HK-2 (cell line): ENCODE measurements around the gene CENPT.
A peak's percentile ranks its signal among the peaks of the same experiment; 100 is the strongest.

ENCODE experiments used
- DNase-seq: peaks from one replicate; pipeline ENCODE4 v3.0.0-alpha.2; 2018; ENCODE audit not compliant: unreplicated experiment

Gene CENPT, protein sequence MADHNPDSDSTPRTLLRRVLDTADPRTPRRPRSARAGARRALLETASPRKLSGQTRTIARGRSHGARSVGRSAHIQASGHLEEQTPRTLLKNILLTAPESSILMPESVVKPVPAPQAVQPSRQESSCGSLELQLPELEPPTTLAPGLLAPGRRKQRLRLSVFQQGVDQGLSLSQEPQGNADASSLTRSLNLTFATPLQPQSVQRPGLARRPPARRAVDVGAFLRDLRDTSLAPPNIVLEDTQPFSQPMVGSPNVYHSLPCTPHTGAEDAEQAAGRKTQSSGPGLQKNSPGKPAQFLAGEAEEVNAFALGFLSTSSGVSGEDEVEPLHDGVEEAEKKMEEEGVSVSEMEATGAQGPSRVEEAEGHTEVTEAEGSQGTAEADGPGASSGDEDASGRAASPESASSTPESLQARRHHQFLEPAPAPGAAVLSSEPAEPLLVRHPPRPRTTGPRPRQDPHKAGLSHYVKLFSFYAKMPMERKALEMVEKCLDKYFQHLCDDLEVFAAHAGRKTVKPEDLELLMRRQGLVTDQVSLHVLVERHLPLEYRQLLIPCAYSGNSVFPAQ

DNA sequence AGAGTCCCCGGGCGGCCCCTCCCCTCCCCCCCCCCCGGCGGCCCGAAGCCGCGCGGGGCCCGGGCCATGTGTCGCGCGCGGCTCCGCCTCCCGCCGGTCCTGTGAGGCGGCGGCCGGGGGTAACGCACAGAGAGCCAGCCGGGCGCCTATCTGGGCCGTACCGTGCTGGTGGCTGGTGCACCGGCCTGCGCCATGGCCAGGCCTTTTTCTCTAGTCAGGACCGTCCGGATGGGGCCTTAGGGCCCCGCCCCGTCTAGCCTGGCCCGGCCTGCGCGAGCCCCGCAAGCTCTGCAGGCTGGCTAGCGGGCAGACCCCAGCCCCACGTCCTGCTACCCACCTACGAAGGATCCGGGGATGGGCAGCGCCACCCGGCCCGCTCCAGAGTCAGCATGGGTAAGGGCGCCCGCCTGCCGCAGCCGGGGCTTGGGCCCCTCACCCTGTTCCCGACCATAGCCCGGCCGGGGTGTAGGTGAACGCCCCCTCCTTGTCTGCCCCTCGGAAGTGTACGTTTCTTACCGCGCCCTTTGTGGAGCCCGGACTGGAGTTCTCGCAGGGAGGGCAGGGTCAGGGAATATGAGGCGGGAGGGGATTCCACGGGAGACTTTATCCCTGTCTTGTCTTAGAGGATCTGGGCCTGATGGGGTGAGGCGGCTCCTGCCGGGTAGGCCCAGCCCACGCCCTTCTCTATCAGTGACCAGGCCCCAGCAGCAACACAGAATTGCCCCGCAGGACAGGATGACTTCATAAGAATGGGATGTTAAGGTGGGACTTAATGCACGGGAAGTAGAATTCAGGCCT is at the start of gene CENPT:
TSS of gene CENPT (minus strand) at position 630 of the 798 bp plus-strand sequence. CDS start 13,834 bp downstream, outside the sequence.
- DNase-seq = peak; percentile 73

DNA sequence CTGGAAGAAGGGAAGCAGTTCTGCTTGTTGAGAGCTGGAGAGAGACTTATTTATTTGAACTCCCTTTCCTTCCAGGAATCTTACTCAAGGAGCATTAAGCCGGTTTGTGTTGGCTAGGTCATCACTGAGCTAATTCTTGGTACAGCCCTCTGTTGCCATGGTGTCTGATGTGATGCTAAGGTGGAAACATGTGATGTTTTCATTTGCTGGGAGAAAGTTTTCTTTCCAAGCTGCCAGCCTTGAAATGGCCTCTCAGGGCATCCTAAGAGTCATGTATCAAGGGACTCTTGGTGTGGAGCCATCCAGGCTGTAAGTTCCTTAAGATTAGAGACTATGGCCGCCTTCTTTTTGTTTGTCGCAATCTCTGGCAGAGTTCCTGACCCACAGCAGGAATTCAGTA is 49.7 kb upstream of the CENPT start:
- DNase-seq = no peak

DNA sequence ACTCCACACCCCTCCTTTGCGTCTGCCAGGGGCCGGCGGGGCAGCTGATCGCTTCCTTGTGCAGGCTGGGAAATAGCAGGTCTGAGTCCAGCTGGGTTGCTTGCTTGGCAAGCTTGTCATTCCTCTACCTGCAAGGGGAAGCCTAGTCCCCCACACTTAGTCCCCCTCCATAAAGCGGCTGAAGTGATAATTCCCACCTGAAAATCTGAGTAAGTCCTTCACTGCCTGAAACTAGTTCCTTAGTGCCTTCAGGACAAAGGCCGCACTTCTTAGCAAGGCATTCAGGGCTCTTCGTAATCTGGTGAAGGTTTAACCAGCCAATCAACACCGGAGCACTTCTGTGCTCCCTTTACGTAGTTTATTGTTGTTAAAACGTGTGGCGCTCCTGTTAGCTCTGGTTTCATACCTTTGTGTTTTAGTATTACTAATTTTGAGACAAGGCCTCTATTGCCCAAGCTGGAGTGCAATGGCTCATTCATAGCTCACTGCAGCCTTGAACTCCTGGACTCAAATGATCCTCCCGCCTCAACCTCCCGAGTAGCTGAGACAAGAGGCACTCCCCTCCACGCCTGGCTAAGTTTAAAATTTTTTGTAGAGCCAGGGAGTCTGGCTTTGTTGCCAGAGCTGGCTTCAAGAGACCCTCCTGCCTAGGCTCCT is 46.4 kb upstream of the CENPT start:
- no peak for DNase-seq

GRCh38 chr16:67892899-67893742 is 45.6 kb upstream of the CENPT start, which contains the start of gene PSKH1:
Gene PSKH1, plus strand, starts transcription at chr16:67893254. Its CDS starts 15,496 bp downstream, at chr16:67908750.
- DNase-seq = peak; percentile 97

- no peak for DNase-seq
Observed at GRCh38 chr16:67892375-67892774, 44.9 kb upstream of the CENPT start.

DNA sequence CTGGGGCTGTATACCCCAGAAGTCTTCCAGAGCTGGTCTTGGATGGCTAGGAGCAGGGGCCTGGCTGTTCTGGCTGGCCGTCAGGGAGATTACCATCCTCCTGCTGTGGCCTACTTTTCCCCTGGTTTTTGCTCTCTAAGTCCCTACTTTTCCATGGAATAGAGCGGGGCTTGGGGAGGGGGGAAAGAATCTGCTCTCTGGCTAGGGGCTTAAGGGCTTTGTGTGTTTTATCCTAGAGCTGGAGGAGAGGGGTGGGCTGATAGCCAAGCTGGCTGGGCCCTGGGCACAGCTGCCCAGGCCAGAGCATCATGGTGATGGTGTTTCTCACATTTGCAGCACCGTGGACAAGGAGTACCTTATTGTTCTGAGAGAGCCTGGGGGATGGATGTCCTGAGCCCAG is 40.8 kb upstream of the CENPT start:
- DNase-seq = no peak

DNA sequence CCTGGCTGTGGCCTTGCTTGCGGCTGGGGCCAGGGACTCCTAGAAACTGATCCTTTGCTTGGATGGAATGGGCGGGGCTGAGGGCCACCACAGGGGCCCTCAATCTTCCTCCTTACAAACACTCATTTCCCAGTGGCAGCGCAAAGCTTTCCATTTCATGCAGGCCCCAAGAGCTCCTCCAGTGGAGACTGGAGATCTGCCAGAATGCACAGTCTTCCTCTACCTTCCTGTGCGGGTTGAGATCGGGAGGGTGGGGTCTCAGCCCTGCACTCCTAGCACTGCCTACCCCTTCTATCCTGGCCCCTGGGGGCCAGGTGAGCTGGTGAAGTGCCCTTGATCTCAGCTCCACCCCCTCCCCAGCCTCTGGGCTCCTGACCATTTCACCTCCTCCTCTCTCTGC is 38.9 kb upstream of the CENPT start:
- no peak for DNase-seq

- no peak for DNase-seq
Observed at GRCh38 chr16:67885976-67886375, 38.5 kb upstream of the CENPT start.

DNA sequence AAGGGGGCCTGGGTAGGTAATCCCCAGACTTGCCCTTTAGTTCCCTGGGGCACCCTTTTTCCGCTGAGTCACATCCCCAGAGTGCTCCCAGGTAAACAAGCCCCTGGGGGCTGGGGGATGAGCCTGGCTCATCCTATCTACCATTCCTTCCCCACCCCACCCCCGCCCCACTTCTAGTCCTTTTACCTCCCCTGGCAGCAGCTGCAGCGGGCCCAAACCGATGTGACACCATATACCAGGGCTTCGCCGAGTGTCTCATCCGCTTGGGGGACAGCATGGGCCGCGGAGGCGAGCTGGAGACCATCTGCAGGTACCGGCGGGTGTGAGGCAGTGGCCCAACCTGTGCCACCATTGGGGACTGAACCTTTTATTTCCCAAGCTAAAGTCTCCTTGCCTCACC is 38.1 kb upstream of the CENPT start:
- no peak for DNase-seq

GRCh38 chr16:67884684-67885083 is 37.2 kb upstream of the CENPT start, which contains the start of gene NRN1L:
Gene NRN1L, plus strand, starts transcription at chr16:67884885. Its CDS starts 19 bp downstream, at chr16:67884904.
- DNase-seq = no peak

DNA sequence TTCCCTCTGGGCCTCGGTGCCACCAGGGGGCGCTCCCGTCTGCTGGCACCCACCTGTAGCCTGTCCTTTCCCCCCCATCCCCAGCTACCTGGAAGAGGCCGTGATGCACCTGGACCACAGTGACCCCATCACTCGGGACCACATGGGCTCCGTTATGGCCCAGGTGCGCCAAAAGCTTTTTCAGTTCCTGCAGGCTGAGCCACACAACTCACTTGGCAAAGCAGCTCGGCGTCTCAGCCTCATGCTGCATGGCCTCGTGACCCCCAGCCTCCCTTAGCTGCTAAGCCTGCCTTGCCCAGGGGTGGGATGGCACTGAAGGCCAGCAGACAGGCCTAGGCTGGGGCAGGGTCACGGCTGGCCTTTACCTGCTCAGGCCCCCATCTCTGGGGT is 36.4 kb upstream of the CENPT start:
- peak; percentile 64 for DNase-seq

GRCh38 chr16:67883146-67883871 is 35.8 kb upstream of the CENPT start:
- no peak for DNase-seq

- no peak for DNase-seq
Observed at GRCh38 chr16:67882374-67883145, 35.1 kb upstream of the CENPT start.

GRCh38 chr16:67881621-67882161 is 34.2 kb upstream of the CENPT start:
- DNase-seq = no peak

DNA sequence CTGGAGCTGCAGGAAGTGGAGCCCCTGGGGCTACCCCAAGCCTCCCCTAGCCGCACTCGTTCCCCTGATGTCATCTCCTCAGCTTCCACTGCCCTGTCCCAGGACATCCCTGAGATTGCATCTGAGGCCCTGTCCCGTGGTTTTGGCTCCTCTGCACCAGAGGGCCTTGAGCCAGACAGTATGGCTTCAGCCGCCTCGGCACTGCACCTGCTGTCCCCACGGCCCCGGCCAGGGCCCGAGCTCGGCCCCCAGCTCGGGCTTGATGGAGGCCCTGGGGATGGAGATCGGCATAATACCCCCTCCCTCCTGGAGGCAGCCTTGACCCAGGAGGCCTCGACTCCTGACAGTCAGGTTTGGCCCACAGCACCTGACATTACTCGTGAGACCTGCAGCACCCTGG is 33.1 kb upstream of the CENPT start:
- no peak for DNase-seq

GRCh38 chr16:67879936-67880335 is 32.4 kb upstream of the CENPT start:
- no peak for DNase-seq

DNA sequence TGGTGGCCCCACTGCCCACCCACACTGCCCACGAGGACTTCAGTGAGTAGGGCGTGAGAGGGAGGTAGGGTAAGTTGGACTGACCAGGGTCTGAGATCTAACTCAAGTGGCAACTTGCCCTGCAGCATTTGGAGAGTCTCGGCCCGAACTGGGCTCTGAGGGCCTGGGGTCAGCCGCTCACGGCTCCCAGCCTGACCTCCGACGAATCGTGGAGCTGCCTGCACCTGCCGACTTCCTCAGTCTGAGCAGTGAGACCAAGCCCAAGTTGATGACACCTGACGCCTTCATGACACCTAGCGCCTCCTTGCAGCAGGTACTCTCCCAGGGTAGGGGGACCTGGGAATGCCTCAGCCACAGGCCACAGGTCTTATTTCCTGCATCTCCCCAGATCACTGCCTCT is 32.0 kb upstream of the CENPT start:
- no peak for DNase-seq

GRCh38 chr16:67878846-67879245 is 31.4 kb upstream of the CENPT start:
- no peak for DNase-seq

DNA sequence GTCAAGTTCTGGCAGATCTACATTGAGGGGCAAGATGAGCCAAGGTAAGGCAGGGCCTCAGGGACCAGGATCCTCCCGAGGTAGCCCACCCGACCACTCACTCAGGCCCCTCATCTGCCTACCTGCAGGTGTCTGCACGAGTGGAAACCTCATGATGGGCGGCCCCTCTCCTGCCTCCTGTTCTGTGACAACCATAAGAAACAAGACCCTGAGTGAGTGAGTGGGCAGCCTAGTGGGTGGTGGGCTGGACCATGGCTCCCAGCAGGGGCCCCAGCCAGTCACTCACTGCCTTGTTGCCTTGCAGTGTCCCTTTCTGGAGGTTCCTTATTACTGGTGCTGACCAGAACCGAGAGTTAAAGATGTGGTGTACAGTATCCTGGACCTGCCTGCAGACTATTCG is 30.7 kb upstream of the CENPT start:
- DNase-seq = no peak
